Measurements from ENCODE around the gene MARCHF2.
"Not testable (repeated sequence)": the region's sequence is repeated elsewhere in the genome, so short reads cannot be mapped to it uniquely, and the experiment has no call there.

DNA sequence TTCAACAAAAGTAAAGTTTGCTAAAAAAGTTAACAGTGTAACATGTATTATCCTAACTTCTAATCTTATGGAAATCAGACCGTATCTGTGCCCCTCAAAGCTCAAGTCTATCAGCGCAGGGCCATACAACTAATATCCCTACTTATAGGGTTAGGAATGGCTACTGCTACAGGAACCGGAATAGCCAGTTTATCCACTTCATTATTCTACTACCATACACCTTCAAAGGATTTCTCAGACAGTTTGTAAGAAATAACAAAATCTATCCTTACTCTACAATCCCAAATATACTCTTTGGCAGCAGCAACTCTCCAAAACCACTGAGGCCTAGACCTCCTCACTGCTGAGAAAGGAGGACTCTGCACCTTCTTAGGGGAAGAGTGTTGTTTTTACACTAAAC lies 27.5 kb upstream of the MARCHF2 start:
- TF ChIP-seq POLR2AphosphoS5, POLR2A (IDR thresholded peaks at IDR 0.05; ENCODE audit: low read depth, low read length): not testable (repeated sequence)

Measured in GM12891 (cell line).